HCT116 (cell line): ENCODE data around the gene ADCK1. TPM values are rescaled to one million over a fixed set of nuclear protein-coding genes. Genes with fewer than 3 reads are reported as not detected.

ENCODE experiments used
- ATAC-seq: fragments of 200-7000 bp; cut with Tn5 transposase; 2 replicates; pipeline ENCODE4 v1.9.1; 2020; ENCODE audit warnings: mild to moderate bottlenecking, moderate library complexity
- BruUV-seq: library from RNA; stranded (reverse); fragments of 400-500 nt; replicated peaks from 2 replicates; lab custom pipeline; 2021; lab: Mats Ljungman, UMichigan
- CTCF ChIA-PET: fragments of 300-600 bp; sonication (Branson Sonifier 250); formaldehyde crosslinking; loops from one replicate; lab custom pipeline; 2021; ENCODE audit warnings: antibody characterized with exemption; lab: Charles Lee
- POLR2A ChIA-PET: fragments of 300-600, 350-600 bp; sonication (Branson Sonifier 250); formaldehyde crosslinking; loops from one replicate; lab custom pipeline; 2021; ENCODE audit warnings: antibody characterized with exemption; lab: Charles Lee
- RAD21 ChIA-PET, 2 experiments: fragments of 300-600 bp; sonication (Branson Sonifier 250); formaldehyde crosslinking; loops; one replicate each; lab custom pipeline; 2023; ENCODE audit warnings: low total read pairs in 2 of 2; ENCODE audit not compliant: uncharacterized antibody in 2 of 2, unreplicated experiment in 2 of 2, low non-redundant PET in 1 of 2; lab: Charles Lee
- DNase-seq: peaks from one replicate; pipeline ENCODE4 v3.0.0-alpha.2; 2010; ENCODE audit warnings: low read depth, low spot score
- H2AFZ ChIP-seq: fragments of 200-600 bp; shearing (Covaris generic), sonication (generic); 2 replicates; pipeline ENCODE4 v1.6.1; 2017; ENCODE audit warnings: low read depth, mixed run types, mixed read lengths, antibody characterized with exemption, low read length; ENCODE audit not compliant: poor library complexity, severe bottlenecking
- H3K27ac ChIP-seq: 2 replicates; pipeline ENCODE4 v1.5.1; 2012; ENCODE audit warnings: low read depth, low read length
- H3K27me3 ChIP-seq: fragments of 200-600 bp; sonication (generic); 2 replicates; pipeline ENCODE4 v1.6.1; 2016; ENCODE audit warnings: mixed run types, low read length, mixed read lengths; ENCODE audit not compliant: insufficient read depth
- H3K36me3 ChIP-seq, 2 experiments: fragments of 200-500 bp in 1 of 2; fragments of 200-600 bp in 1 of 2; sonication (Bioruptor generic) in 1 of 2; sonication (generic) in 1 of 2; 2 replicates each; pipeline versions ENCODE4 v1.5.1 to v1.6.1; 2014 to 2016; ENCODE audit warnings: low read length in 2 of 2, inconsistent platforms in 1 of 2, mixed read lengths in 1 of 2, mixed run types in 1 of 2; ENCODE audit not compliant: insufficient read depth in 2 of 2, control insufficient read depth in 1 of 2
- H3K4me1 ChIP-seq, 2 experiments: fragments of 200-600 bp in 1 of 2; sonication (generic) in 1 of 2; 2 replicates each; pipeline versions ENCODE4 v1.5.1 to v1.6.1; 2012 to 2017; ENCODE audit warnings: low read length in 2 of 2, inconsistent platforms in 1 of 2, mild to moderate bottlenecking in 1 of 2, mixed read lengths in 1 of 2, mixed run types in 1 of 2, moderate library complexity in 1 of 2; ENCODE audit not compliant: insufficient read depth in 2 of 2, control insufficient read depth in 1 of 2
- H3K4me2 ChIP-seq: fragments of 200-600 bp; sonication (generic); 2 replicates; pipeline ENCODE4 v1.6.1; 2017; ENCODE audit warnings: mixed run types, low read length, mixed read lengths
- H3K4me3 ChIP-seq, 2 experiments: fragments of 200-600 bp in 1 of 2; sonication (generic) in 1 of 2; replicated peaks in 1 of 2; 2 replicates each; pipeline ENCODE4 v1.5.1; 2011 to 2016; ENCODE audit warnings: low read length in 2 of 2, control low read depth in 1 of 2, low read depth in 1 of 2, mild to moderate bottlenecking in 1 of 2, mixed read lengths in 1 of 2, mixed run types in 1 of 2
- H3K79me2 ChIP-seq: fragments of 200-600 bp; sonication (generic); 2 replicates; pipeline ENCODE4 v1.6.1; 2017; ENCODE audit warnings: mild to moderate bottlenecking, mixed run types, low read length, moderate library complexity, mixed read lengths; ENCODE audit not compliant: insufficient read depth
- H3K9ac ChIP-seq: fragments of 200-600 bp; sonication (generic); 2 replicates; pipeline ENCODE4 v1.6.1; 2016; ENCODE audit warnings: low read length, mixed read lengths
- H3K9me2 ChIP-seq: fragments of 200-600 bp; sonication (generic), shearing (Covaris generic); 2 replicates; pipeline ENCODE4 v1.6.1; 2017; ENCODE audit warnings: mixed run types, mild to moderate bottlenecking, moderate library complexity; ENCODE audit not compliant: insufficient read depth
- H3K9me3 ChIP-seq, 2 experiments: fragments of 200-500 bp in 1 of 2; fragments of 200-600 bp in 1 of 2; sonication (Bioruptor generic) in 1 of 2; sonication (generic) in 1 of 2; 2 replicates each; pipeline ENCODE4 v1.6.1; 2014 to 2017; ENCODE audit warnings: low read length in 2 of 2, mixed read lengths in 2 of 2, inconsistent platforms in 1 of 2, low read depth in 1 of 2, mild to moderate bottlenecking in 1 of 2, mixed run types in 1 of 2, moderate library complexity in 1 of 2; ENCODE audit not compliant: control insufficient read depth in 1 of 2, insufficient read depth in 1 of 2
- H4K20me1 ChIP-seq: fragments of 200-600 bp; sonication (generic), shearing (Covaris generic); 2 replicates; pipeline ENCODE4 v1.6.1; 2017; ENCODE audit warnings: mixed run types, mild to moderate bottlenecking, moderate library complexity; ENCODE audit not compliant: insufficient read depth
- CEBPB ChIP-seq: IDR thresholded peaks from 2 replicates; pipeline ENCODE4 v1.6.1; 2012; ENCODE audit warnings: low read depth
- CTCF ChIP-seq, 3 experiments: fragments of 200-600 bp in 1 of 3; sonication (generic) in 1 of 3; IDR thresholded peaks in 2 of 3; conservative IDR thresholded peaks in 1 of 3; 2 replicates each; pipeline ENCODE4 v1.5.1; 2012 to 2017; ENCODE audit warnings: low read depth in 2 of 3, low read length in 2 of 3, antibody characterized with exemption in 1 of 3, borderline replicate concordance in 1 of 3, control low read depth in 1 of 3, mild to moderate bottlenecking in 1 of 3, mixed read lengths in 1 of 3, mixed run types in 1 of 3, moderate library complexity in 1 of 3; ENCODE audit not compliant: insufficient read depth in 1 of 3
- EGR1 ChIP-seq: IDR thresholded peaks from 2 replicates; pipeline ENCODE4 v1.6.1; 2012; ENCODE audit warnings: low read depth
- EZH2 ChIP-seq: fragments of 200-600 bp; sonication (generic); IDR thresholded peaks from 2 replicates; pipeline ENCODE4 v1.6.1; 2017; ENCODE audit warnings: antibody characterized with exemption, mixed run types
- POLR2AphosphoS5 ChIP-seq: IDR thresholded peaks from 2 replicates; pipeline ENCODE4 v1.6.1; 2011; ENCODE audit warnings: mild to moderate bottlenecking, low read depth, low read length, moderate library complexity
- SIN3A ChIP-seq: IDR thresholded peaks from 2 replicates; pipeline ENCODE4 v1.6.1; 2012; ENCODE audit warnings: low read depth
- SRF ChIP-seq: IDR thresholded peaks from 2 replicates; pipeline ENCODE4 v1.6.1; 2012; ENCODE audit warnings: low read depth
- TCF7L2 ChIP-seq: IDR thresholded peaks from 2 replicates; pipeline ENCODE4 v1.7.0; 2011; ENCODE audit warnings: borderline replicate concordance, inconsistent platforms; ENCODE audit not compliant: insufficient read depth, insufficient read length; ENCODE audit errors: extremely low read depth
- ZFX ChIP-seq: fragments of 450-650 bp; IDR thresholded peaks from 2 replicates; pipeline ENCODE4 v1.6.1; 2017
- intact Hi-C: fragments of 100-400 bp; cut with micrococcal nuclease; formaldehyde crosslinking; loops from 2 replicates; pipeline ENCODE4 v1.10.0; 2022
- total RNA-seq: library from RNA; stranded (reverse); gene quantifications from one replicate; pipeline ENCODE4 v1.2.1, GENCODE V29; 2021; ENCODE audit not compliant: unreplicated experiment

The ADCK1 gene
- total RNA-seq, 1 experiment from 2014 or later = 6.0 TPM

DNA sequence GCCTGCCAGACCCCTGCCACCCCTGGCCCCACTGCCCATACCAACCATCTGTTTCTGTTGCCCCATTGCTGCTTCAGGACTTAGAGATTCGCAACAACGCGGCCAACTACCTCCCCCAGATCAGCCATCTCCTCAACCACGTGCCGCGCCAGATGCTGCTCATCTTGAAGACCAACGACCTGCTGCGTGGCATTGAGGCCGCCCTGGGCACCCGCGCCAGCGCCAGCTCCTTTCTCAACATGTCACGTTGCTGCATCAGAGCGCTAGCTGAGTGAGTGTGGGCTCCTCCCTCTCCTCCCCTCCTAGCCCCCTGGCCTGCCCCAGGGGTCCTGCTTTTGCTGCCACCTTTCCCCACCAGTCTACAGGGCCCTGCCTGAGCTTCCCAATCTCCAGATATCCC, 131.5 kb downstream of the ADCK1 start:
- DNase-seq (no peak), ATAC-seq (no peak)
- Histone ChIP-seq H3K9me3 (peaks cover 0 to 7% of the 10 kb centered on the region in 2 experiments; a peak in 1 of 4 replicates), H3K9me2 (no peaks in the 10 kb centered on the region), H3K4me1 (no peaks in the 10 kb centered on the region), H3K27ac (no peak overlapping the region), H4K20me1 (no peaks in the 10 kb centered on the region), H3K4me2 (no peak overlapping the region), H3K36me3 (no peaks in the 10 kb centered on the region), H3K79me2 (no peaks in the 10 kb centered on the region), H3K9ac (no peak overlapping the region), H3K27me3 (no peaks in the 10 kb centered on the region), H3K4me3 (no peak overlapping the region), H2AFZ (no peak overlapping the region)
- CTCF ChIA-PET = no interaction called here
- no TSS peak for BruUV-seq
- POLR2A ChIA-PET = no interaction called here
- RAD21 ChIA-PET = no interaction called here
- intact Hi-C loops = no loop called here
- TF ChIP-seq CEBPB (no peak), CTCF (IDR thresholded peaks at IDR 0.05 in 2 of 3, conservative IDR thresholded peaks at IDR 0.05 in 1 of 3; ENCODE audit: borderline replicate concordance in 1 of 3, insufficient read depth in 1 of 3, low read depth in 2 of 3, low read length in 2 of 3) (no peak), SIN3A (no peak)

- Histone ChIP-seq H3K9me2 (no peaks in the 10 kb centered on the region), H3K9ac (no peak overlapping the region), H4K20me1 (no peaks in the 10 kb centered on the region), H3K4me2 (no peak overlapping the region), H3K4me1 (no peaks in the 10 kb centered on the region), H3K36me3 (no peaks in the 10 kb centered on the region), H3K27me3 (no peaks in the 10 kb centered on the region), H3K27ac (no peak overlapping the region), H3K79me2 (no peaks in the 10 kb centered on the region), H3K4me3 (no peak overlapping the region), H3K9me3 (peaks cover 0 to 9% of the 10 kb centered on the region in 2 experiments; a peak in 2 of 4 replicates), H2AFZ (no peak overlapping the region)
- ATAC-seq (no peak), DNase-seq (no peak)
- no TSS peak for BruUV-seq
- ChIA-PET RAD21 (no interaction called here), CTCF (no interaction called here), POLR2A (no interaction called here)
- intact Hi-C loops = no loop called here
- TF ChIP-seq SRF (no peak), EZH2 (no peak), POLR2AphosphoS5 (no peak), ZFX (no peak), TCF7L2 (no peak), EGR1 (no peak)
Measured at GRCh38 chr14:77936138-77936639, 136.3 kb downstream of the ADCK1 start.
